SK-N-MC (cell line): ENCODE data around the gene KLHL11.

ENCODE experiments used
- DNase-seq: peaks from one replicate; pipeline ENCODE4 v3.0.0-alpha.2; 2011; ENCODE audit warnings: low read depth, low spot score
- H3K27ac ChIP-seq: fragments of 200-600 bp; sonication (generic); 2 replicates; pipeline ENCODE4 v1.5.1; 2016; ENCODE audit warnings: mixed run types
- H3K36me3 ChIP-seq: fragments of 200-600 bp; sonication (generic); 2 replicates; pipeline ENCODE4 v1.6.1; 2017; ENCODE audit warnings: antibody characterized with exemption, low read length, mixed read lengths; ENCODE audit not compliant: insufficient read depth
- H3K4me3 ChIP-seq: fragments of 200-600 bp; sonication (generic); 2 replicates; pipeline ENCODE4 v1.5.1; 2016
- H3K9ac ChIP-seq: fragments of 200-600 bp; sonication (generic); 2 replicates; pipeline ENCODE4 v1.8.0; 2017; ENCODE audit warnings: mixed run types, mixed read lengths; ENCODE audit not compliant: insufficient read length
- H3K9me3 ChIP-seq: fragments of 200-600 bp; sonication (generic); 2 replicates; pipeline ENCODE4 v1.6.1; 2017; ENCODE audit warnings: low read depth, mild to moderate bottlenecking, antibody characterized with exemption, low read length, moderate library complexity, mixed read lengths
- EZH2 ChIP-seq: fragments of 200-600 bp; sonication (generic); IDR thresholded peaks from one replicate; pipeline ENCODE4 v1.6.1; 2017; ENCODE audit warnings: antibody characterized with exemption
- FOXP2 ChIP-seq: optimal IDR thresholded peaks from 2 replicates; pipeline ENCODE3; 2011; ENCODE audit warnings: mild to moderate bottlenecking, moderate library complexity; ENCODE audit not compliant: insufficient read depth; ENCODE audit errors: extremely low read length, control extremely low read depth
- POLR2AphosphoS5 ChIP-seq: IDR thresholded peaks from 2 replicates; pipeline ENCODE4 v1.6.1; 2012; ENCODE audit warnings: mild to moderate bottlenecking, low read depth, low read length, borderline replicate concordance

Gene KLHL11

DNA sequence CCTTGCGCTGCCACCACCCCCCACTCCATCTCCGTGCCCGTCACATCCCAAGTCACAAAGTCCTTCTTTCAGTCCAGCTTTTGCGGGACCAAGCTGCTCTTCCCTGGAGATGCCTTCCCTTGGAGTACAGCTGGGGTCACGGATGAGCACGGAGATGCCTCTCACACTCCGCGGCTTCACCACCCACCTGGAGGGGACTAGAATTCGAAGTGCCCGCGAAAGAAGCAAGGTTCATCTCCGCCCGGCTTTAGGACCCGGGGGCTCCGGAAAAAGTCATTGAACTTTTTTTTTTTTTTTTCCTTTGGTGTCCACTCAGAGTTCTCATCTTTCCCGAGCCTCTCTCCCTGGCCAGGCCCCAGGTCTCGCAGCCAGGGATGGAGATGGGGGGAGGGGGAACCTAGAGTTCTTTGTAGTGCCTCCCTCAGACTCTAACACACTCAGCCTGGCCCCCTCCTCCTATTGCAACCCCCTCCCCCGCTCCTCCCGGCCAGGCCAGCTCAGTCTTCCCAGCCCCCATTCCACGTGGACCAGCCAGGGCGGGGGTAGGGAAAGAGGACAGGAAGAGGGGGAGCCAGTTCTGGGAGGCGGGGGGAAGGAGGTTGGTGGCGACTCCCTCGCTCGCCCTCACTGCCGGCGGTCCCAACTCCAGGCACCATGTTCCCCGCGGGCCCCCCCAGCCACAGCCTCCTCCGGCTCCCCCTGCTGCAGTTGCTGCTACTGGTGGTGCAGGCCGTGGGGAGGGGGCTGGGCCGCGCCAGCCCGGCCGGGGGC is 52.7 kb downstream of the KLHL11 start, which contains the start of gene FKBP10:
FKBP10 (plus strand) TSS at position 624 of the 771 bp plus-strand sequence; CDS start at position 655, 31 bp downstream.
- H3K9ac ChIP-seq = peak within 1 kb of the TSS; percentile 80
- H3K27ac ChIP-seq = no peak within 1 kb of the TSS
- H3K4me3 ChIP-seq = peak within 1 kb of the TSS; percentile 95
- no peak for TF ChIP-seq FOXP2
- no peak for TF ChIP-seq EZH2
- TF ChIP-seq POLR2AphosphoS5 = no peak
- no peak for DNase-seq
- H3K9me3 ChIP-seq = no peaks in the 10 kb centered on the region
- H3K36me3 ChIP-seq = no peaks in the 10 kb centered on the region

- Histone ChIP-seq H3K36me3 (no peaks in the 10 kb centered on the region), H3K4me3 (peak within 1 kb of the TSS; percentile 95), H3K9ac (peak within 1 kb of the TSS; percentile 80), H3K9me3 (no peaks in the 10 kb centered on the region), H3K27ac (no peak within 1 kb of the TSS)
- DNase-seq = no peak
- TF ChIP-seq FOXP2 (peak; percentile 44), POLR2AphosphoS5 (no peak; the same call in 1 of the 2 replicates)
These were observed 53.5 kb downstream of the KLHL11 start, which contains the start of gene P3H4 for GRCh38 chr17:41811549-41812380. Gene P3H4, minus strand, starts transcription at chr17:41811949. Its CDS starts 34 bp downstream, at chr17:41811915.

- H3K9ac ChIP-seq = peak overlapping the region; percentile 80
- H3K4me3 ChIP-seq = peak overlapping the region; percentile 95
- H3K36me3 ChIP-seq = no peaks in the 10 kb centered on the region
- no peaks in the 10 kb centered on the region for H3K9me3 ChIP-seq
- TF ChIP-seq FOXP2 = no peak
- TF ChIP-seq EZH2 = no peak
- TF ChIP-seq POLR2AphosphoS5 = no peak
- no peak for DNase-seq
- H3K27ac ChIP-seq = no peak overlapping the region
These were observed 54.3 kb downstream of the KLHL11 start for GRCh38 chr17:41810659-41811548.

GRCh38 chr17:41806685-41807445 is 58.4 kb downstream of the KLHL11 start:
- no peak overlapping the region for H3K9ac ChIP-seq
- DNase-seq = no peak
- H3K4me3 ChIP-seq = no peak overlapping the region
- H3K27ac ChIP-seq = no peak overlapping the region
- H3K36me3 ChIP-seq = no peaks in the 10 kb centered on the region
- TF ChIP-seq FOXP2 = no peak
- no peak for TF ChIP-seq EZH2
- no peak for TF ChIP-seq POLR2AphosphoS5
- no peaks in the 10 kb centered on the region for H3K9me3 ChIP-seq
